K562 (cell line): ENCODE data around the gene RBKS. TPM values are rescaled to one million over a fixed set of nuclear protein-coding genes. Genes with fewer than 3 reads are reported as not detected.

Experiments
- ATAC-seq: fragments of 200-7000 bp; cut with Tn5 transposase; 3 replicates; pipeline ENCODE4 v1.9.1; 2020; ENCODE audit warnings: moderate library complexity
- BruUV-seq: library from RNA; stranded (reverse); fragments of 400-500 nt; replicated peaks from 2 replicates; lab custom pipeline; 2021; lab: Mats Ljungman, UMichigan
- CTCF ChIA-PET: fragments of 300-600 bp; formaldehyde crosslinking; extraction: SDS; loops from one replicate; lab custom pipeline; 2021; ENCODE audit warnings: low intra/inter-chr PET ratio; lab: Yijun Ruan, JAX
- POLR2A ChIA-PET: fragments of 300-600, 350-650 bp; sonication (Branson Sonifier 250); formaldehyde crosslinking; extraction: SDS; loops from one replicate; lab custom pipeline; 2021; ENCODE audit warnings: antibody characterized with exemption, inconsistent platforms; lab: Yijun Ruan, JAX
- DNase-seq, 4 experiments: peaks; one replicate each; pipeline versions ENCODE4 v3.0.0 to v3.0.0-alpha.2; 2011 to 2018; ENCODE audit warnings: low spot score in 3 of 4, mixed read lengths in 3 of 4; ENCODE audit errors: extremely low read depth in 1 of 4
- FAIRE-seq: peaks from 2 replicates; lab custom pipeline; 2011; peaks lifted over from hg19 to GRCh38; lab: Jason Lieb, UNC
- H2AFZ ChIP-seq: 2 replicates; pipeline ENCODE4 v1.6.0; 2011; ENCODE audit warnings: low read depth, low read length, control low read depth, inconsistent platforms
- H3K27ac ChIP-seq: fragments of 200-600 bp; 3 replicates; pipeline ENCODE4 v1.8.0; 2011; ENCODE audit warnings: low read depth, mild to moderate bottlenecking, control low read depth, inconsistent platforms, low read length, moderate library complexity, mixed read lengths; ENCODE audit errors: extremely low read depth
- H3K27me3 ChIP-seq, 2 experiments: fragments of 300-600 bp in 1 of 2; 2 replicates in 1 of 2; 3 replicates in 1 of 2; pipeline versions ENCODE4 v1.6.0 to v1.8.0; 2011; ENCODE audit warnings: inconsistent platforms in 2 of 2, low read length in 2 of 2, mild to moderate bottlenecking in 1 of 2, mixed read lengths in 1 of 2, moderate library complexity in 1 of 2; ENCODE audit not compliant: control insufficient read depth in 2 of 2, insufficient read depth in 2 of 2
- H3K36me3 ChIP-seq: fragments of 300-600 bp; 3 replicates; pipeline ENCODE4 v1.8.0; 2011; ENCODE audit warnings: mild to moderate bottlenecking, low read length, inconsistent platforms; ENCODE audit not compliant: control insufficient read depth, insufficient read depth
- H3K4me1 ChIP-seq, 2 experiments: fragments of 200-600 bp in 1 of 2; replicated peaks in 1 of 2; 2 replicates in 1 of 2; 3 replicates in 1 of 2; pipeline versions ENCODE4 v1.5.1 to v1.8.0; 2011; ENCODE audit warnings: inconsistent platforms in 2 of 2, low read length in 2 of 2, mild to moderate bottlenecking in 1 of 2, mixed read lengths in 1 of 2, moderate library complexity in 1 of 2; ENCODE audit not compliant: control insufficient read depth in 2 of 2, insufficient read depth in 2 of 2
- H3K4me2 ChIP-seq: 2 replicates; pipeline ENCODE4 v1.6.1; 2011; ENCODE audit warnings: low read length, control low read depth, inconsistent platforms, mixed read lengths; ENCODE audit not compliant: insufficient read depth
- H3K4me3 ChIP-seq: fragments of 200-600 bp; sonication (generic), shearing (Covaris generic); 2 replicates; pipeline ENCODE4 v1.5.1; 2016; ENCODE audit warnings: control low read depth, inconsistent platforms
- H3K79me2 ChIP-seq: fragments of 200-600 bp; 3 replicates; pipeline ENCODE4 v1.8.0; 2011; ENCODE audit warnings: low read length, inconsistent platforms; ENCODE audit not compliant: control insufficient read depth, insufficient read depth
- H3K9ac ChIP-seq, 2 experiments: 2 replicates each; pipeline versions ENCODE4 v1.6.0 to v1.6.1; 2011; ENCODE audit warnings: low read depth in 2 of 2, low read length in 2 of 2, control low read depth in 1 of 2, inconsistent platforms in 1 of 2, mild to moderate bottlenecking in 1 of 2, mixed read lengths in 1 of 2; ENCODE audit not compliant: insufficient read depth in 1 of 2
- H3K9me1 ChIP-seq: one replicate; pipeline ENCODE4 v1.6.0; 2011; ENCODE audit warnings: inconsistent platforms, mild to moderate bottlenecking, low read length, moderate library complexity; ENCODE audit not compliant: control insufficient read depth, insufficient read depth
- H3K9me3 ChIP-seq: replicated peaks from 2 replicates; pipeline ENCODE4 v1.5.1; 2011; ENCODE audit warnings: low read depth, low read length, inconsistent platforms; ENCODE audit not compliant: control insufficient read depth, insufficient read depth
- H4K20me1 ChIP-seq: replicated peaks from 2 replicates; pipeline ENCODE4 v1.6.1; 2011; ENCODE audit warnings: low read length, inconsistent platforms, mixed read lengths; ENCODE audit not compliant: control insufficient read depth, insufficient read depth
- ARID1B ChIP-seq: fragments of 450-650 bp; IDR thresholded peaks from 2 replicates; pipeline ENCODE4 v1.6.1; 2016; ENCODE audit warnings: antibody characterized with exemption, mild to moderate bottlenecking, inconsistent platforms
- CBFA2T3 ChIP-seq: fragments of 450-650 bp; IDR thresholded peaks from 2 replicates; pipeline ENCODE4 v1.6.1; 2017
- DPF2 ChIP-seq: fragments of 450-650 bp; IDR thresholded peaks from 2 replicates; pipeline ENCODE4 v1.6.1; 2016
- FOXM1 ChIP-seq, 2 experiments: fragments of 450-650 bp in 1 of 2; sonication (generic) in 1 of 2; formaldehyde crosslinking in 1 of 2; IDR thresholded peaks; 2 replicates each; pipeline versions ENCODE4 v1.6.1 to v1.9.0; 2017 to 2022; ENCODE audit warnings: low read depth in 2 of 2, mild to moderate bottlenecking in 2 of 2, missing genetic modification reagents in 1 of 2, moderate library complexity in 1 of 2
- HIVEP1 ChIP-seq: fragments of 250-450 bp; sonication (Bioruptor Pico); IDR thresholded peaks from 2 replicates; pipeline ENCODE4 v1.4.0; 2020; ENCODE audit warnings: mild to moderate bottlenecking
- HNRNPUL1 ChIP-seq: fragments of 200-400 bp; formaldehyde crosslinking; IDR thresholded peaks from 2 replicates; pipeline ENCODE4 v1.6.1; 2017; ENCODE audit warnings: low read length
- KLF16 ChIP-seq: IDR thresholded peaks from 2 replicates; pipeline ENCODE4 v1.6.1; 2016; ENCODE audit warnings: antibody characterized with exemption
- MBD2 ChIP-seq: sonication (generic); IDR thresholded peaks from 2 replicates; pipeline ENCODE4 v1.6.1; 2016; ENCODE audit warnings: low read depth, borderline replicate concordance
- MEIS2 ChIP-seq: fragments of 450-650 bp; IDR thresholded peaks from 2 replicates; pipeline ENCODE4 v1.6.1; 2014; ENCODE audit warnings: mild to moderate bottlenecking; ENCODE audit not compliant: partially characterized antibody
- POLR2AphosphoS5 ChIP-seq: IDR thresholded peaks from 2 replicates; pipeline ENCODE4 v1.6.1; 2011; ENCODE audit warnings: mild to moderate bottlenecking, low read depth, low read length, moderate library complexity; ENCODE audit not compliant: control insufficient read depth, insufficient read depth
- RCOR1 ChIP-seq, 2 experiments: IDR thresholded peaks; 2 replicates each; pipeline ENCODE4 v1.6.1; 2012; ENCODE audit warnings: low read depth in 2 of 2, low read length in 2 of 2, borderline replicate concordance in 1 of 2, improper control_type of control experiment in 1 of 2
- SRSF9 ChIP-seq: fragments of 200-400 bp; formaldehyde crosslinking; IDR thresholded peaks from 2 replicates; pipeline ENCODE4 v1.6.1; 2017; ENCODE audit warnings: low read depth, low read length, borderline replicate concordance
- ZNF217 ChIP-seq: sonication (generic); formaldehyde crosslinking; IDR thresholded peaks from 2 replicates; pipeline ENCODE4 v1.8.0; 2022; ENCODE audit warnings: mild to moderate bottlenecking, missing genetic modification reagents
- ZNF24 ChIP-seq: fragments of 450-650 bp; IDR thresholded peaks from 2 replicates; pipeline ENCODE4 v1.6.1; 2016
- WGBS: fragments of 100-300 bp; shearing (Covaris generic); methylation state at CpG from one replicate; pipeline ENCODE4 v1.1.6; 2016; ENCODE audit warnings: low coverage, mixed read lengths; ENCODE audit not compliant: insufficient coverage; ENCODE audit errors: missing lambda C conversion rate; 5-methylcytosine and 5-hydroxymethylcytosine counted together
- in situ Hi-C: fragments of 300-500 bp; cut with MboI; formaldehyde crosslinking; loops from 4 replicates; pipeline ENCODE4 v1.15.0; 2018; ENCODE audit warnings: inconsistent platforms, mixed read lengths
- intact Hi-C: fragments of 100-400 bp; cut with micrococcal nuclease; formaldehyde crosslinking; loops from 2 replicates; pipeline ENCODE4 v1.14.2; 2022
- polyA plus RNA-seq, 8 experiments: library from polyadenylated mRNA; depleted of rRNA in 4 of 8; stranded (reverse) in 5 of 8; unstranded in 3 of 8; fragments of >200 nt; fragmentation: Nextera tagmentation in 2 of 8; fragmentation: Illumina TruSeq in 1 of 8; extraction: Ambion mirVana in 2 of 8; extraction: Trizol in 1 of 8; gene quantifications; 2 replicates each; pipeline versions ENCODE4 v1.2.1 to v1.2.3, GENCODE V29; 2011 to 2014; ENCODE audit warnings: inconsistent platforms in 1 of 8, missing spikeins in 1 of 8
- total RNA-seq, 7 experiments: library from RNA; depleted of rRNA in 6 of 7; stranded (reverse); fragments of >200 nt in 6 of 7; fragmentation: Illumina TruSeq in 2 of 7; extraction: Trizol in 2 of 7; gene quantifications; 2 replicates each; pipeline versions ENCODE4 v1.2.1 to v1.2.3, GENCODE V29; 2011 to 2021; ENCODE audit warnings: low replicate concordance in 1 of 7
- TF ChIP-seq, protein P1 (sequence below): fragments of 450-650 bp; IDR thresholded peaks from one replicate; pipeline ENCODE4 v1.6.1; 2018; ENCODE audit warnings: mild to moderate bottlenecking, moderate library complexity; ENCODE audit not compliant: partially characterized antibody
- TF ChIP-seq, protein P2 (sequence below), 2 experiments: IDR thresholded peaks in 1 of 2; conservative IDR thresholded peaks in 1 of 2; 2 replicates each; pipeline ENCODE4 v1.6.1; 2016; ENCODE audit warnings: low read depth in 2 of 2, mild to moderate bottlenecking in 1 of 2, missing compliant biosample characterization in 1 of 2, missing genetic modification characterization in 1 of 2, moderate library complexity in 1 of 2
- TF ChIP-seq, protein P3 (sequence below): fragments of 450-650 bp; IDR thresholded peaks from 2 replicates; pipeline ENCODE4 v1.6.1; 2016

The RBKS gene
- total and polyA plus RNA-seq, 9 of the 15 experiments (the other 6 are each of a cell fraction or from before 2014, with no cell fraction given) = 0.06 to 0.39 (median 0.19) TPM

DNA sequence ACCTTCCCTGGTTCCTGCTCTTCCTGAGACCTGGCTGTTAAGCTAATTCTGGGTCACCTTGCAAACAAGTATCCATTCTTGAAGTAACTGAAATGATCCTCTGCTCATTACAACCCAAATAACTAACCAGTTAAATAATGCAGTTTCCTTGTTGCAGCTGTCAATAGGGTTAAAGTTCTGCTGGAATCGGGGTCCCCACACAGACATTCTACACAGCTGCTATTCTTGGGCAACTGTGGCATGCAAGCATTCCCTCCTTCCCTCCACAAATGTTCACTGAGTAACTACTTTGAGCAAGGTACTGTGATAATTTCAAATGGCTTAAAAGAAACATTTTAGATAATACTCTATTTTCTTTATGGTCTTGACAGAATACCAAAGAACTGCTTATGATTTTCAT, 17.1 kb downstream of the RBKS start (continued):
- TF ChIP-seq, protein P1, sequence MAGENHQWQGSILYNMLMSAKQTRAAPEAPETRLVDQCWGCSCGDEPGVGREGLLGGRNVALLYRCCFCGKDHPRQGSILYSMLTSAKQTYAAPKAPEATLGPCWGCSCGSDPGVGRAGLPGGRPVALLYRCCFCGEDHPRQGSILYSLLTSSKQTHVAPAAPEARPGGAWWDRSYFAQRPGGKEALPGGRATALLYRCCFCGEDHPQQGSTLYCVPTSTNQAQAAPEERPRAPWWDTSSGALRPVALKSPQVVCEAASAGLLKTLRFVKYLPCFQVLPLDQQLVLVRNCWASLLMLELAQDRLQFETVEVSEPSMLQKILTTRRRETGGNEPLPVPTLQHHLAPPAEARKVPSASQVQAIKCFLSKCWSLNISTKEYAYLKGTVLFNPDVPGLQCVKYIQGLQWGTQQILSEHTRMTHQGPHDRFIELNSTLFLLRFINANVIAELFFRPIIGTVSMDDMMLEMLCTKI = no peak
- no peak for TF ChIP-seq HIVEP1 (CRISPR knock-in tag)
- no peak for TF ChIP-seq MBD2
- TF ChIP-seq, all 486 proteins: peak for 0

DNA sequence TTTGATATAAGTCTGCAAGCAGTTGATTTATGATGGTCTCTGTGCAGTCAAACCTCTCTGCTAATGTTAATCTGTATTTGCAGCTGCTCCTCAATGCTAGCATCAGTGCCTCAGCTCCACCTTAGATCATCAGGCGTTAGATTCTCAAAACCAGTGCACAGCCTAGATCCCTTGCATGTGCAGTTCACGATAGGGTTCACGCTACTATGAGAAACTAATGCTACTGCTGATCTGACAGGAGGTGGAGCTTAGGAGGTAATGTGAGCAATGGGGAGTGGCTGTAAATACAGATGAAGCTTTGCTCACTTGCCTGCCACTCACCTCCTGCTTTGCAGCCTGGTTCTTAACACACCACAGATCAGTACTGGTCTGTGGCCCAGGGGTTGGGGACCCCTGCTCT, 18.4 kb downstream of the RBKS start:
- ATAC-seq (peak; percentile 67), FAIRE-seq (peak; percentile 56), DNase-seq (peak in 1 of 4 experiments; percentile 67)
- no TSS peak for BruUV-seq
- intact Hi-C loops (no loop called here), in situ Hi-C loops (no loop called here)
- no peak overlapping the region for H3K9ac ChIP-seq
- no peaks in the 10 kb centered on the region for H3K79me2 ChIP-seq
- H3K27me3 ChIP-seq = peaks cover 0 to 3% of the 10 kb centered on the region in 2 experiments; a peak in 2 of 5 replicates
- no peaks in the 10 kb centered on the region for H3K36me3 ChIP-seq
- no peak overlapping the region for H3K4me2 ChIP-seq
- H3K4me1 ChIP-seq = no peaks in the 10 kb centered on the region
- ChIA-PET CTCF (no interaction called here), POLR2A (interaction anchor here (0.7 to 1.6 kb wide), 3 partner anchors 15 to 507 kb away, joined by 3 to 4 read pairs (median 4); no protein-coding TSS in a partner anchor)
- no peak overlapping the region for H2AFZ ChIP-seq
- H4K20me1 ChIP-seq = no peaks in the 10 kb centered on the region
- H3K9me1 ChIP-seq = no peaks in the 10 kb centered on the region
- WGBS = 3% methylated on average over 3 of the region's 3 CpGs
- H3K27ac ChIP-seq = no peak overlapping the region
- no peaks in the 10 kb centered on the region for H3K9me3 ChIP-seq
- no peak overlapping the region for H3K4me3 ChIP-seq
- peak; percentile 71 for TF ChIP-seq ARID1B
- no peak for TF ChIP-seq SRSF9
- TF ChIP-seq MEIS2 = peak; percentile 84
- peak; percentile 63; the same call in 1 of the 2 replicates for TF ChIP-seq POLR2AphosphoS5
- 0 out of 2 replicates have a peak, but pooled peaks have one; percentile 19 for TF ChIP-seq ZNF24
- TF ChIP-seq FOXM1 (IDR thresholded peaks at IDR 0.05; ENCODE audit: low read depth) = peak; percentile 32; the same call in 1 of the 2 replicates
- TF ChIP-seq FOXM1 (CRISPR knock-in tag; IDR thresholded peaks at IDR 0.05; ENCODE audit: low read depth) = no peak
- TF ChIP-seq, protein P2, sequence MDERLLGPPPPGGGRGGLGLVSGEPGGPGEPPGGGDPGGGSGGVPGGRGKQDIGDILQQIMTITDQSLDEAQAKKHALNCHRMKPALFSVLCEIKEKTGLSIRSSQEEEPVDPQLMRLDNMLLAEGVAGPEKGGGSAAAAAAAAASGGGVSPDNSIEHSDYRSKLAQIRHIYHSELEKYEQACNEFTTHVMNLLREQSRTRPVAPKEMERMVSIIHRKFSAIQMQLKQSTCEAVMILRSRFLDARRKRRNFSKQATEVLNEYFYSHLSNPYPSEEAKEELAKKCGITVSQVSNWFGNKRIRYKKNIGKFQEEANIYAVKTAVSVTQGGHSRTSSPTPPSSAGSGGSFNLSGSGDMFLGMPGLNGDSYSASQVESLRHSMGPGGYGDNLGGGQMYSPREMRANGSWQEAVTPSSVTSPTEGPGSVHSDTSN (CRISPR knock-in tag; IDR thresholded peaks at IDR 0.05; ENCODE audit: low read depth) = 0 out of 2 replicates have a peak, but pooled peaks have one; percentile 12
- TF ChIP-seq, protein P2 (tag; conservative IDR thresholded peaks at IDR 0.05; ENCODE audit: low read depth) = peak; percentile 83
- TF ChIP-seq DPF2 = 0 out of 2 replicates have a peak, but pooled peaks have one; percentile 27
- TF ChIP-seq CBFA2T3 = peak; percentile 89
- peak in 1 of 2 experiments; percentile 58; a peak in 1 of 4 replicates for TF ChIP-seq RCOR1 (IDR thresholded peaks at IDR 0.05; ENCODE audit: borderline replicate concordance in 1 of 2, low read depth in 2 of 2, low read length in 2 of 2)
- TF ChIP-seq ZNF217 (CRISPR knock-in tag) = no peak
- TF ChIP-seq, protein P3, sequence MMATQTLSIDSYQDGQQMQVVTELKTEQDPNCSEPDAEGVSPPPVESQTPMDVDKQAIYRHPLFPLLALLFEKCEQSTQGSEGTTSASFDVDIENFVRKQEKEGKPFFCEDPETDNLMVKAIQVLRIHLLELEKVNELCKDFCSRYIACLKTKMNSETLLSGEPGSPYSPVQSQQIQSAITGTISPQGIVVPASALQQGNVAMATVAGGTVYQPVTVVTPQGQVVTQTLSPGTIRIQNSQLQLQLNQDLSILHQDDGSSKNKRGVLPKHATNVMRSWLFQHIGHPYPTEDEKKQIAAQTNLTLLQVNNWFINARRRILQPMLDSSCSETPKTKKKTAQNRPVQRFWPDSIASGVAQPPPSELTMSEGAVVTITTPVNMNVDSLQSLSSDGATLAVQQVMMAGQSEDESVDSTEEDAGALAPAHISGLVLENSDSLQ = peak; percentile 91
- TF ChIP-seq HNRNPUL1 = no peak
- TF ChIP-seq KLF16 = peak; percentile 26; the same call in 1 of the 2 replicates
